Neural cell (in vitro differentiated cells): ENCODE measurements around the gene OSBPL2. TPM values are rescaled to one million over a fixed set of nuclear protein-coding genes. Genes with fewer than 3 reads are reported as not detected.

Experiments
- H2AFZ ChIP-seq: fragments of 200-600, 300-800 bp; sonication (generic), shearing (Covaris generic); 2 replicates; pipeline ENCODE4 v1.6.0; 2014; ENCODE audit warnings: low read depth, mild to moderate bottlenecking, antibody characterized with exemption, low read length, moderate library complexity
- H3F3A ChIP-seq: fragments of 200-600 bp; shearing (Covaris generic); 2 replicates; pipeline ENCODE4 v1.6.1; 2016; ENCODE audit warnings: mild to moderate bottlenecking, moderate library complexity, mixed read lengths, antibody characterized with exemption, low read length; ENCODE audit not compliant: insufficient read depth, poor library complexity, severe bottlenecking
- H3K27ac ChIP-seq: fragments of 200-600, 300-800 bp; sonication (generic), shearing (Covaris generic); 2 replicates; pipeline ENCODE4 v1.5.1; 2014; ENCODE audit warnings: mild to moderate bottlenecking, low read length, moderate library complexity
- H3K27me3 ChIP-seq: fragments of 300-800, 200-600 bp; sonication (generic), shearing (Covaris generic); 2 replicates; pipeline ENCODE4 v1.6.0; 2014; ENCODE audit warnings: mild to moderate bottlenecking, low read depth, low read length, moderate library complexity; ENCODE audit not compliant: insufficient read depth
- H3K36me3 ChIP-seq: fragments of 300-800, 200-600 bp; sonication (generic), shearing (Covaris generic); 2 replicates; pipeline ENCODE4 v1.5.1; 2014; ENCODE audit warnings: mild to moderate bottlenecking, antibody characterized with exemption, low read length, moderate library complexity; ENCODE audit not compliant: insufficient read depth
- H3K4me2 ChIP-seq: fragments of 300-800, 200-600 bp; sonication (generic), shearing (Covaris generic); 2 replicates; pipeline ENCODE4 v1.6.0; 2014; ENCODE audit warnings: mild to moderate bottlenecking, low read length
- H3K4me3 ChIP-seq: fragments of 300-800, 200-600 bp; sonication (generic), shearing (Covaris generic); 2 replicates; pipeline ENCODE4 v1.5.1; 2014; ENCODE audit warnings: mild to moderate bottlenecking, low read length, moderate library complexity
- H3K79me2 ChIP-seq: fragments of 200-600 bp; shearing (Covaris generic); replicated peaks from 2 replicates; pipeline ENCODE4 v1.6.0; 2014; ENCODE audit warnings: mild to moderate bottlenecking, low read length, moderate library complexity; ENCODE audit not compliant: insufficient read depth
- H3K9ac ChIP-seq: fragments of 300-800, 200-600 bp; sonication (generic), shearing (Covaris generic); 2 replicates; pipeline ENCODE4 v1.6.1; 2016; ENCODE audit warnings: mild to moderate bottlenecking, low read length, mixed read lengths
- H3K9me2 ChIP-seq: fragments of 200-600 bp; shearing (Covaris generic); 2 replicates; pipeline ENCODE4 v1.6.1; 2016; ENCODE audit warnings: mild to moderate bottlenecking, low read length, mixed read lengths; ENCODE audit not compliant: insufficient read depth
- H3K9me3 ChIP-seq: fragments of 200-600, 300-800 bp; sonication (generic), shearing (Covaris generic); 2 replicates; pipeline ENCODE4 v1.6.1; 2016; ENCODE audit warnings: mild to moderate bottlenecking, mixed run types, low read length, moderate library complexity, mixed read lengths
- H4K20me1 ChIP-seq: fragments of 200-600 bp; shearing (Covaris generic); 2 replicates; pipeline ENCODE4 v1.6.1; 2016; ENCODE audit warnings: mild to moderate bottlenecking, mixed run types; ENCODE audit not compliant: insufficient read depth
- CTCF ChIP-seq: fragments of 450-650 bp; IDR thresholded peaks from 2 replicates; pipeline ENCODE4 v1.5.1; 2014; ENCODE audit warnings: antibody characterized with exemption, mild to moderate bottlenecking, moderate library complexity; ENCODE audit not compliant: poor library complexity, severe bottlenecking
- EP300 ChIP-seq: fragments of 450-650 bp; conservative IDR thresholded peaks from 2 replicates; pipeline ENCODE4 v1.6.1; 2014; ENCODE audit warnings: antibody characterized with exemption, mild to moderate bottlenecking, moderate library complexity; ENCODE audit not compliant: poor library complexity, severe bottlenecking
- EZH2 ChIP-seq: fragments of 200-600, 300-800 bp; shearing (Covaris generic), sonication (generic); IDR thresholded peaks from 2 replicates; pipeline ENCODE4 v1.6.1; 2014; ENCODE audit warnings: antibody characterized with exemption, low read length, borderline replicate concordance, mild to moderate bottlenecking; ENCODE audit not compliant: insufficient read depth, poor library complexity, severe bottlenecking
- MXI1 ChIP-seq: fragments of 450-650 bp; conservative IDR thresholded peaks from 2 replicates; pipeline ENCODE4 v1.6.1; 2014; ENCODE audit warnings: antibody characterized with exemption, mild to moderate bottlenecking; ENCODE audit not compliant: poor library complexity, severe bottlenecking
- RAD21 ChIP-seq: fragments of 450-650 bp; conservative IDR thresholded peaks from 2 replicates; pipeline ENCODE4 v1.6.1; 2014; ENCODE audit warnings: antibody characterized with exemption, mild to moderate bottlenecking, moderate library complexity
- REST ChIP-seq: IDR thresholded peaks from 2 replicates; pipeline ENCODE4 v1.6.1; 2012; ENCODE audit warnings: borderline replicate concordance
- SMC3 ChIP-seq: fragments of 450-650 bp; conservative IDR thresholded peaks from 2 replicates; pipeline ENCODE4 v1.6.1; 2014; ENCODE audit warnings: antibody characterized with exemption, mild to moderate bottlenecking, moderate library complexity; ENCODE audit not compliant: poor library complexity
- TAF1 ChIP-seq: IDR thresholded peaks from 2 replicates; pipeline ENCODE4 v1.6.1; 2012; ENCODE audit warnings: low read depth
- polyA plus RNA-seq: library from polyadenylated mRNA; depleted of rRNA; stranded (reverse); fragments of >200 nt; gene quantifications from 2 replicates; pipeline ENCODE4 v1.2.3, GENCODE V29; 2014

The OSBPL2 gene
- polyA plus RNA-seq, 1 donor from 2014 or later: 41.5 TPM

- Histone ChIP-seq H3F3A (no peaks in the 10 kb centered on the region), H3K27me3 (no peaks in the 10 kb centered on the region), H3K9me3 (no peaks in the 10 kb centered on the region), H3K36me3 (no peaks in the 10 kb centered on the region), H3K4me3 (no peak overlapping the region), H3K9me2 (no peaks in the 10 kb centered on the region), H3K27ac (no peak overlapping the region), H4K20me1 (no peaks in the 10 kb centered on the region), H3K9ac (no peak overlapping the region), H2AFZ (no peak overlapping the region), H3K79me2 (peaks cover 27% of the 10 kb centered on the region), H3K4me2 (no peak overlapping the region)
- TF ChIP-seq EP300 (no peak), MXI1 (no peak), REST (no peak), EZH2 (no peak), CTCF (no peak), RAD21 (no peak), SMC3 (no peak), TAF1 (no peak)
Observed at GRCh38 chr20:62252342-62252966, 14.1 kb downstream of the OSBPL2 start.

- Histone ChIP-seq H4K20me1 (no peaks in the 10 kb centered on the region), H3K9me3 (no peaks in the 10 kb centered on the region), H3K4me3 (no peak overlapping the region), H3F3A (no peaks in the 10 kb centered on the region), H3K36me3 (no peaks in the 10 kb centered on the region), H3K4me2 (no peak overlapping the region), H3K27ac (no peak overlapping the region), H3K9ac (no peak overlapping the region), H2AFZ (no peak overlapping the region), H3K9me2 (no peaks in the 10 kb centered on the region), H3K79me2 (peaks cover 22% of the 10 kb centered on the region), H3K27me3 (no peaks in the 10 kb centered on the region)
- TF ChIP-seq MXI1: no peak
- no peak for TF ChIP-seq REST
Observed at GRCh38 chr20:62253398-62253797, 15.1 kb downstream of the OSBPL2 start.
